D721Med (cell line): ENCODE data around the gene FBXO48.
A peak's percentile ranks its signal among the peaks of the same experiment; 100 is the strongest.
"Not testable (repeated sequence)": the region's sequence is repeated elsewhere in the genome, so short reads cannot be mapped to it uniquely, and the experiment has no call there.

Experiments used
- DNase-seq: peaks from one replicate; pipeline ENCODE4 v3.0.0; 2011; ENCODE audit warnings: low spot score; ENCODE audit not compliant: insufficient read length
- FAIRE-seq: peaks from 2 replicates; lab custom pipeline; 2011; peaks lifted over from hg19 to GRCh38; lab: Jason Lieb, UNC
- CTCF ChIP-seq: IDR thresholded peaks from 2 replicates; pipeline ENCODE4 v1.5.1; 2012; ENCODE audit warnings: mild to moderate bottlenecking, control low read depth; ENCODE audit not compliant: insufficient read depth; ENCODE audit errors: missing control alignments

The FBXO48 gene

GRCh38 chr2:68452158-68452900, 14.8 kb downstream of the FBXO48 start:
- FAIRE-seq: no peak
- DNase-seq: no peak

GRCh38 chr2:68448671-68449653, 18.1 kb downstream of the FBXO48 start:
- no peak for FAIRE-seq
- TF ChIP-seq CTCF: no peak
- DNase-seq: no peak

More at GRCh38 chr2:68452158-68452900, 14.8 kb downstream of the FBXO48 start:
- TF ChIP-seq CTCF: no peak

- DNase-seq: no peak
- FAIRE-seq: no peak
- TF ChIP-seq CTCF: no peak
These were observed 20.0 kb downstream of the FBXO48 start for GRCh38 chr2:68447118-68447517.

GRCh38 chr2:68446425-68446824, 20.7 kb downstream of the FBXO48 start:
- FAIRE-seq, DNase-seq: not testable (repeated sequence)

GRCh38 chr2:68441994-68442322, 25.1 kb downstream of the FBXO48 start:
- FAIRE-seq: no peak
- TF ChIP-seq CTCF: no peak

GRCh38 chr2:68441179-68441993, 25.7 kb downstream of the FBXO48 start:
- TF ChIP-seq CTCF: peak; percentile 94
- peak; percentile 16 for DNase-seq
- FAIRE-seq: peak; percentile 90

More at GRCh38 chr2:68441994-68442322, 25.1 kb downstream of the FBXO48 start:
- DNase-seq: no peak
